H1 (cell line): ENCODE data around the gene GEMIN2. TPM values are rescaled to one million over a fixed set of nuclear protein-coding genes. Genes with fewer than 3 reads are reported as not detected.

ENCODE experiments used
- CTCF ChIA-PET: fragments of 300-600 bp; sonication (Branson Sonifier 250); formaldehyde crosslinking; loops from one replicate; lab custom pipeline; 2021; ENCODE audit not compliant: partially characterized antibody; lab: Charles Lee
- POLR2A ChIA-PET: fragments of 300-600 bp; sonication (Branson Sonifier 250); formaldehyde crosslinking; loops from one replicate; lab custom pipeline; 2021; ENCODE audit warnings: inconsistent platforms; ENCODE audit not compliant: partially characterized antibody; lab: Charles Lee
- DNase-seq, 2 experiments: peaks; one replicate each; pipeline versions ENCODE4 v3.0.0 to v3.0.0-alpha.2; 2010 to 2022; ENCODE audit warnings: low spot score in 2 of 2, low read depth in 1 of 2, mixed read lengths in 1 of 2
- FAIRE-seq: peaks from 2 replicates; lab custom pipeline; 2011; peaks lifted over from hg19 to GRCh38; lab: Jason Lieb, UNC
- H2AFZ ChIP-seq: 2 replicates; pipeline ENCODE4 v1.8.1; 2012; ENCODE audit warnings: low read length, inconsistent platforms
- H2AK5ac ChIP-seq: 2 replicates; pipeline ENCODE4 v1.6.1; 2013; ENCODE audit warnings: low read depth, low read length
- H2BK120ac ChIP-seq: replicated peaks from 2 replicates; pipeline ENCODE3; 2013; ENCODE audit warnings: low read depth, low read length, inconsistent platforms
- H2BK12ac ChIP-seq: 2 replicates; pipeline ENCODE4 v1.6.1; 2013; ENCODE audit warnings: low read depth, low read length
- H2BK15ac ChIP-seq: 2 replicates; pipeline ENCODE4 v1.6.1; 2013; ENCODE audit warnings: low read length
- H2BK20ac ChIP-seq: 2 replicates; pipeline ENCODE4 v1.6.1; 2013; ENCODE audit warnings: low read length
- H2BK5ac ChIP-seq: 2 replicates; pipeline ENCODE4 v1.6.1; 2013; ENCODE audit warnings: low read depth, low read length
- H3K14ac ChIP-seq: 2 replicates; pipeline ENCODE4 v1.6.1; 2013; ENCODE audit warnings: inconsistent platforms; ENCODE audit not compliant: insufficient read length
- H3K18ac ChIP-seq: 2 replicates; pipeline ENCODE4 v1.6.1; 2013; ENCODE audit warnings: low read length; ENCODE audit errors: extremely low read depth
- H3K23ac ChIP-seq: 2 replicates; pipeline ENCODE4 v1.6.1; 2013; ENCODE audit warnings: inconsistent platforms; ENCODE audit not compliant: insufficient read length
- H3K23me2 ChIP-seq: 2 replicates; pipeline ENCODE4 v1.6.1; 2013; ENCODE audit warnings: low read depth, low read length
- H3K27ac ChIP-seq: 2 replicates; pipeline ENCODE4 v1.6.1; 2011; ENCODE audit warnings: low read depth, low read length, inconsistent platforms
- H3K27me3 ChIP-seq, 4 experiments: replicated peaks in 1 of 4; 1 replicate in 1 of 4; 2 replicates in 3 of 4; pipeline versions ENCODE4 v1.6.1 to v1.8.1; 2011 to 2013; ENCODE audit warnings: low read length in 3 of 4, mild to moderate bottlenecking in 3 of 4, inconsistent platforms in 2 of 4, mixed read lengths in 2 of 4, moderate library complexity in 1 of 4; ENCODE audit not compliant: control insufficient read depth in 3 of 4, insufficient read depth in 3 of 4; ENCODE audit errors: extremely low read depth in 1 of 4
- H3K36me3 ChIP-seq, 4 experiments: 2 replicates each; pipeline versions ENCODE4 v1.6.1 to v1.8.1; 2011 to 2013; ENCODE audit warnings: mild to moderate bottlenecking in 4 of 4, low read length in 3 of 4, moderate library complexity in 2 of 4, control low read depth in 1 of 4, inconsistent platforms in 1 of 4; ENCODE audit not compliant: insufficient read depth in 4 of 4, control insufficient read depth in 2 of 4
- H3K4ac ChIP-seq: replicated peaks from 2 replicates; pipeline ENCODE3; 2013; ENCODE audit warnings: low read length, low read depth, mixed read lengths, inconsistent platforms; ENCODE audit not compliant: insufficient read length
- H3K4me1 ChIP-seq, 4 experiments: replicated peaks in 1 of 4; 1 replicate in 1 of 4; 2 replicates in 3 of 4; pipeline versions ENCODE4 v1.6.1 to v1.8.1; 2011 to 2013; ENCODE audit warnings: low read length in 3 of 4, inconsistent platforms in 2 of 4, mixed read lengths in 1 of 4; ENCODE audit not compliant: insufficient read depth in 4 of 4, control insufficient read depth in 3 of 4
- H3K4me2 ChIP-seq, 2 experiments: 2 replicates each; pipeline versions ENCODE4 v1.6.1 to v1.8.1; 2011 to 2013; ENCODE audit warnings: low read depth in 2 of 2, low read length in 2 of 2, control low read depth in 1 of 2, inconsistent platforms in 1 of 2, mild to moderate bottlenecking in 1 of 2; ENCODE audit not compliant: insufficient read depth in 1 of 2
- H3K4me3 ChIP-seq, 4 experiments: fragments of 200-600, 300-600 bp in 1 of 4; sonication (generic), shearing (Covaris generic), sonication (Bioruptor Twin) in 1 of 4; 2 replicates each; pipeline versions ENCODE4 v1.5.1 to v1.8.1; 2011 to 2016; ENCODE audit warnings: low read length in 4 of 4, low read depth in 3 of 4, control low read depth in 2 of 4, inconsistent platforms in 2 of 4, mild to moderate bottlenecking in 2 of 4, mixed read lengths in 1 of 4, moderate library complexity in 1 of 4; ENCODE audit not compliant: insufficient read depth in 2 of 4; ENCODE audit errors: extremely low read depth in 1 of 4
- H3K56ac ChIP-seq: replicated peaks from 2 replicates; pipeline ENCODE3; 2013; ENCODE audit warnings: low read depth, mild to moderate bottlenecking, mixed read lengths, low read length, inconsistent platforms; ENCODE audit not compliant: insufficient read length
- H3K79me1 ChIP-seq: 2 replicates; pipeline ENCODE4 v1.6.1; 2013; ENCODE audit warnings: low read depth, low read length, control low read depth
- H3K79me2 ChIP-seq, 2 experiments: 2 replicates each; pipeline versions ENCODE4 v1.6.1 to v1.8.1; 2012 to 2013; ENCODE audit warnings: low read length in 2 of 2, mild to moderate bottlenecking in 2 of 2, inconsistent platforms in 1 of 2; ENCODE audit not compliant: insufficient read depth in 2 of 2, control insufficient read depth in 1 of 2
- H3K9ac ChIP-seq, 4 experiments: replicated peaks in 1 of 4; 1 replicate in 1 of 4; 2 replicates in 3 of 4; pipeline versions ENCODE4 v1.6.1 to v1.8.1; 2011 to 2013; ENCODE audit warnings: low read depth in 3 of 4, low read length in 3 of 4, control low read depth in 2 of 4, mild to moderate bottlenecking in 2 of 4, moderate library complexity in 2 of 4, inconsistent platforms in 1 of 4; ENCODE audit errors: extremely low read depth in 1 of 4
- H3K9me3 ChIP-seq, 2 experiments: 2 replicates each; pipeline versions ENCODE4 v1.6.1 to v1.8.1; 2012 to 2013; ENCODE audit warnings: mild to moderate bottlenecking in 2 of 2, moderate library complexity in 2 of 2, control low read depth in 1 of 2, inconsistent platforms in 1 of 2, low read depth in 1 of 2, low read length in 1 of 2, mixed read lengths in 1 of 2; ENCODE audit not compliant: insufficient read depth in 2 of 2
- H4K20me1 ChIP-seq, 2 experiments: replicated peaks in 1 of 2; 2 replicates each; pipeline versions ENCODE3 to v1.8.1; 2011 to 2013; ENCODE audit warnings: inconsistent platforms in 2 of 2, low read length in 2 of 2, mild to moderate bottlenecking in 1 of 2; ENCODE audit not compliant: insufficient read depth in 2 of 2, control insufficient read depth in 1 of 2
- H4K5ac ChIP-seq: 2 replicates; pipeline ENCODE4 v1.6.1; 2013; ENCODE audit warnings: low read length, low read depth, mixed read lengths, inconsistent platforms; ENCODE audit not compliant: insufficient read length
- H4K8ac ChIP-seq: 2 replicates; pipeline ENCODE4 v1.8.0; 2013; ENCODE audit warnings: mild to moderate bottlenecking, moderate library complexity, low read length, inconsistent platforms; ENCODE audit not compliant: insufficient read depth; ENCODE audit errors: extremely low read depth
- H4K91ac ChIP-seq: replicated peaks from 2 replicates; pipeline ENCODE3; 2013; ENCODE audit warnings: low read length, mixed read lengths, inconsistent platforms; ENCODE audit not compliant: insufficient read length
- ATF3 ChIP-seq: IDR thresholded peaks from 2 replicates; pipeline ENCODE4 v1.6.1; 2011; ENCODE audit warnings: low read depth, mild to moderate bottlenecking, low read length; ENCODE audit not compliant: insufficient read depth
- POLR2AphosphoS5 ChIP-seq: IDR thresholded peaks from 2 replicates; pipeline ENCODE4 v1.6.1; 2011; ENCODE audit warnings: low read depth, low read length
- whole genome bisulfite sequencing, 2 experiments: shearing (Covaris generic) in 1 of 2; methylation state at CpG; one replicate each; pipeline versions ENCODE4 v1.1.6 to v1.1.7; 2013 to 2015; ENCODE audit warnings: low lambda C conversion rate in 2 of 2, mixed read lengths in 2 of 2, inconsistent platforms in 1 of 2, low coverage in 1 of 2, missing lambda C conversion rate in 1 of 2; ENCODE audit not compliant: insufficient replicate concordance in 2 of 2, insufficient coverage in 1 of 2, insufficient read length in 1 of 2; ENCODE audit errors: extremely low coverage in 1 of 2, missing lambda C conversion rate in 1 of 2; 5-methylcytosine and 5-hydroxymethylcytosine counted together
- polyA plus RNA-seq, 7 experiments: library from polyadenylated mRNA; depleted of rRNA in 3 of 7; stranded (reverse) in 5 of 7; unstranded in 2 of 7; fragments of >200 nt in 5 of 7; fragments of 200-250 nt in 2 of 7; gene quantifications; 1 replicate in 5 of 7; 2 replicates in 1 of 7; 4 replicates in 1 of 7; pipeline versions ENCODE4 v1.2.1 to v1.2.3, GENCODE V29; 2011 to 2013; ENCODE audit warnings: missing spikeins in 2 of 7, mixed read lengths in 2 of 7
- total RNA-seq: library from RNA; stranded (reverse); fragmentation: NEBNext Ultra II Directional; extraction: Animal tissue kit (Norgen Biotek cat#: 25700); gene quantifications from 2 replicates; pipeline ENCODE4 v1.2.1, GENCODE V29; 2021

GEMIN2 gene
- total and polyA plus RNA-seq, 2 of the 8 experiments (the other 6 are each of a cell fraction or from before 2014, with no cell fraction given), result 29.1 to 30.8 TPM

GRCh38 chr14:39097159-39097558 lies 17.0 kb upstream of the GEMIN2 start:
- 0 out of 4 replicates have a peak overlapping the region, but pooled peaks of 1 of the 2 experiments have one; percentile 37 for H3K4me2 ChIP-seq
- TF ChIP-seq ATF3, result no peak
- 0 out of 2 replicates have a peak, but pooled peaks have one; percentile 18 for TF ChIP-seq POLR2AphosphoS5
- TF ChIP-seq, all 59 proteins: peak for 1
- Histone ChIP-seq H3K23ac (no peak overlapping the region), H3K27me3 (no peaks in the 10 kb centered on the region), H3K4me3 (no peak overlapping the region), H3K79me2 (peaks cover 0 to 52% of the 10 kb centered on the region in 2 experiments; a peak in 3 of 4 replicates), H3K27ac (no peak overlapping the region), H2AK5ac (no peak overlapping the region), H2BK5ac (no peak overlapping the region), H3K36me3 (peaks cover 5 to 31% (median 14%) of the 10 kb centered on the region in 4 experiments; a peak in 7 of 8 replicates), H3K79me1 (peaks cover 2% of the 10 kb centered on the region; the same call in 1 of the 2 replicates), H3K23me2 (no peaks in the 10 kb centered on the region), H3K9ac (no peak overlapping the region), H4K8ac (no peak overlapping the region), H3K4me1 (peaks cover 0 to 2% (median 0%) of the 10 kb centered on the region in 4 experiments; a peak in 1 of 7 replicates), H2BK120ac (no peak overlapping the region), H4K20me1 (peaks cover 0 to 2% of the 10 kb centered on the region in 2 experiments), H3K56ac (no peak overlapping the region), H2BK15ac (no peak overlapping the region), H4K5ac (no peak overlapping the region), H2BK20ac (no peak overlapping the region), H3K4ac (no peak overlapping the region), H4K91ac (no peak overlapping the region), H2BK12ac (no peak overlapping the region), H3K9me3 (no peaks in the 10 kb centered on the region), H3K14ac (no peak overlapping the region), H3K18ac (no peak overlapping the region), H2AFZ (no peak overlapping the region)
- DNase-seq (no peak), FAIRE-seq (peak; percentile 80)
- WGBS, 2 experiments, result 65% methylated on average over 3 of the region's 3 CpGs; no CpG with 5 or more reads in 1 of the 2 experiments
- CTCF ChIA-PET, result interaction anchor here (0.6 to 1.5 kb wide), 4 partner anchors 10 to 269 kb away, joined by 3 to 4 read pairs (median 4); no protein-coding TSS in a partner anchor
- POLR2A ChIA-PET, result interaction anchor here (1.1 to 2.9 kb wide), 3 partner anchors 12 to 96 kb away, joined by 3 to 7 read pairs (median 4); partner anchors contain the start of gene TRAPPC6B
